ENCODE results near the gene TEX13D. TPM values are rescaled to one million over a fixed set of nuclear protein-coding genes. Genes with fewer than 3 reads are reported as not detected.
"Not testable (repeated sequence)": the region's sequence is repeated elsewhere in the genome, so short reads cannot be mapped to it uniquely, and the experiment has no call there.

The TEX13D gene
- total RNA-seq (2014; rRNA removed; shearing (Covaris generic)) = not detected in 2 replicates
- polyA plus RNA-seq (2014; cell fraction: nucleus; rRNA removed) = not detected in 2 replicates

GRCh38 chrX:124332481-124333424 is at the start of gene TEX13D:
TEX13D (plus strand) TSS chrX:124332660; CDS start chrX:124332918, 258 bp downstream.
- DNase-seq (ENCODE audit: extremely low read depth, low read depth) = no peak

GRCh38 chrX:124289443-124289842 is 43.0 kb upstream of the TEX13D start:
- no peak for DNase-seq (ENCODE audit: extremely low read depth, low read depth)

- DNase-seq (ENCODE audit: extremely low read depth, low read depth) = no peak
Measured at GRCh38 chrX:124293810-124294209, 38.6 kb upstream of the TEX13D start.

- not testable (repeated sequence) for DNase-seq (ENCODE audit: extremely low read depth, low read depth)
Measured at GRCh38 chrX:124299323-124299722, 33.1 kb upstream of the TEX13D start.

GRCh38 chrX:124300405-124300804 is 32.1 kb upstream of the TEX13D start:
- no peak for DNase-seq (ENCODE audit: extremely low read depth, low read depth)

- no peak for DNase-seq (ENCODE audit: extremely low read depth, low read depth)
Measured at GRCh38 chrX:124307253-124307907, 25.1 kb upstream of the TEX13D start.

GRCh38 chrX:124325732-124326131 is 6.7 kb upstream of the TEX13D start:
- no peak for DNase-seq (ENCODE audit: extremely low read depth, low read depth)

- DNase-seq (ENCODE audit: extremely low read depth, low read depth) = peak; percentile 0
Measured at GRCh38 chrX:124328765-124329164, 3.7 kb upstream of the TEX13D start.

- no peak for DNase-seq (ENCODE audit: extremely low read depth, low read depth)
Measured at GRCh38 chrX:124333862-124334261, 1.4 kb downstream of the TEX13D start.

GRCh38 chrX:124334555-124334954 is 2.1 kb downstream of the TEX13D start:
- DNase-seq (ENCODE audit: extremely low read depth, low read depth) = not testable (repeated sequence)

GRCh38 chrX:124335598-124335997 is 3.1 kb downstream of the TEX13D start:
- no peak for DNase-seq (ENCODE audit: extremely low read depth, low read depth)

- DNase-seq (ENCODE audit: extremely low read depth, low read depth) = no peak
Measured at GRCh38 chrX:124337916-124338315, 5.5 kb downstream of the TEX13D start.

GRCh38 chrX:124338733-124339514 is 6.5 kb downstream of the TEX13D start:
- no peak for DNase-seq (ENCODE audit: extremely low read depth, low read depth)

GRCh38 chrX:124341396-124342132 is 9.1 kb downstream of the TEX13D start:
- DNase-seq (ENCODE audit: extremely low read depth, low read depth) = no peak

GRCh38 chrX:124342174-124342867 is 9.9 kb downstream of the TEX13D start:
- DNase-seq (ENCODE audit: extremely low read depth, low read depth) = no peak

GRCh38 chrX:124343016-124343415 is 10.6 kb downstream of the TEX13D start:
- DNase-seq (ENCODE audit: extremely low read depth, low read depth) = no peak

GRCh38 chrX:124344246-124344645 is 11.8 kb downstream of the TEX13D start:
- no peak for DNase-seq (ENCODE audit: extremely low read depth, low read depth)

- no peak for DNase-seq (ENCODE audit: extremely low read depth, low read depth)
Measured at GRCh38 chrX:124346117-124346876, 13.8 kb downstream of the TEX13D start, which contains the start of gene SH2D1A. SH2D1A (plus strand) TSS chrX:124346563; CDS start chrX:124346643, 80 bp downstream.

- DNase-seq (ENCODE audit: extremely low read depth, low read depth) = no peak
Measured at GRCh38 chrX:124346877-124347241, 14.4 kb downstream of the TEX13D start.

Data from NCI-H460 (cell line).